Measurements from ENCODE around the gene PRKAB2. TPM values are rescaled to one million over a fixed set of nuclear protein-coding genes. Genes with fewer than 3 reads are reported as not detected.

The PRKAB2 gene
- total and polyA plus RNA-seq, 4 donors, result 13.6 to 24.8 (median 14.3) TPM

GRCh38 chr1:147208619-147209018 is 36.3 kb upstream of the PRKAB2 start:
- TF ChIP-seq JUND (IDR thresholded peaks at IDR 0.05) (no peak), YY1 (IDR thresholded peaks at IDR 0.05) (no peak), HNF4A (conservative IDR thresholded peaks at IDR 0.05) (no peak), GABPA (IDR thresholded peaks at IDR 0.05 in 1 of 2, conservative IDR thresholded peaks at IDR 0.05 in 1 of 2) (no peak), RXRA (IDR thresholded peaks at IDR 0.05) (no peak), RAD21 (IDR thresholded peaks at IDR 0.05) (no peak), ATF3 (IDR thresholded peaks at IDR 0.05) (no peak), REST (IDR thresholded peaks at IDR 0.05) (no peak)
- Histone ChIP-seq H3K9ac (ENCODE audit: low read depth in 1 of 2, low read length in 2 of 2) (no peak overlapping the region), H3K4me1 (ENCODE audit: control insufficient read depth in 4 of 4, insufficient read depth in 4 of 4, low read length in 3 of 4) (peaks cover 4 to 28% (median 22%) of the 10 kb centered on the region in 4 donors), H3K27ac (ENCODE audit: low read depth in 1 of 2, low read length in 2 of 2) (no peak overlapping the region), H3K27me3 (ENCODE audit: control insufficient read depth in 4 of 4, insufficient read depth in 4 of 4, low read length in 3 of 4) (no peaks in the 10 kb centered on the region), H3K4me3 (ENCODE audit: low read depth in 1 of 3, low read length in 3 of 3) (no peak overlapping the region), H3K9me3 (ENCODE audit: control insufficient read depth in 4 of 4, low read length in 3 of 4) (no peaks in the 10 kb centered on the region), H3K36me3 (ENCODE audit: control insufficient read depth in 4 of 4, insufficient read depth in 3 of 4, low read depth in 1 of 4, low read length in 3 of 4) (peaks cover 3 to 71% (median 52%) of the 10 kb centered on the region in 4 donors)
- no peak for DNase-seq (ENCODE audit: low spot score)
- 85% methylated on average over 7 of the region's 7 CpGs for WGBS

GRCh38 chr1:147207192-147207591 is 34.9 kb upstream of the PRKAB2 start:
- H3K36me3 ChIP-seq (ENCODE audit: control insufficient read depth in 4 of 4, insufficient read depth in 3 of 4, low read depth in 1 of 4, low read length in 3 of 4), result peaks cover 3 to 71% (median 49%) of the 10 kb centered on the region in 4 donors

More at GRCh38 chr1:147207192-147207591, 34.9 kb upstream of the PRKAB2 start:
- WGBS, result 89% methylated on average over 1 of the region's 1 CpG
- Histone ChIP-seq H3K27me3 (ENCODE audit: control insufficient read depth in 4 of 4, insufficient read depth in 4 of 4, low read length in 3 of 4) (no peaks in the 10 kb centered on the region), H3K4me3 (ENCODE audit: low read depth in 1 of 3, low read length in 3 of 3) (no peak overlapping the region), H3K27ac (ENCODE audit: low read depth in 1 of 2, low read length in 2 of 2) (no peak overlapping the region), H3K9ac (ENCODE audit: low read depth in 1 of 2, low read length in 2 of 2) (no peak overlapping the region), H3K4me1 (ENCODE audit: control insufficient read depth in 4 of 4, insufficient read depth in 4 of 4, low read length in 3 of 4) (peaks cover 4 to 16% (median 11%) of the 10 kb centered on the region in 4 donors), H3K9me3 (ENCODE audit: control insufficient read depth in 4 of 4, low read length in 3 of 4) (no peaks in the 10 kb centered on the region)
- TF ChIP-seq FOXA1 (IDR thresholded peaks at IDR 0.05) (no peak), JUND (IDR thresholded peaks at IDR 0.05) (no peak), ATF3 (IDR thresholded peaks at IDR 0.05) (no peak), HNF4G (IDR thresholded peaks at IDR 0.05) (no peak), HNF4A (conservative IDR thresholded peaks at IDR 0.05) (no peak), ZBTB33 (IDR thresholded peaks at IDR 0.05) (no peak), REST (IDR thresholded peaks at IDR 0.05) (no peak), GABPA (IDR thresholded peaks at IDR 0.05 in 1 of 2, conservative IDR thresholded peaks at IDR 0.05 in 1 of 2) (no peak), SP1 (IDR thresholded peaks at IDR 0.05) (no peak), YY1 (IDR thresholded peaks at IDR 0.05) (no peak), RAD21 (IDR thresholded peaks at IDR 0.05) (no peak), TAF1 (conservative IDR thresholded peaks at IDR 0.05) (no peak), FOXA2 (IDR thresholded peaks at IDR 0.05) (no peak)
- DNase-seq (ENCODE audit: low spot score), result no peak
